IMR-90 (cell line): ENCODE measurements around the gene SYCN. TPM values are rescaled to one million over a fixed set of nuclear protein-coding genes. Genes with fewer than 3 reads are reported as not detected.

Source experiments
- ATAC-seq: fragments of 200-7000 bp; cut with Tn5 transposase; 2 replicates; pipeline ENCODE4 v1.9.1; 2020; ENCODE audit warnings: low read depth, mild to moderate bottlenecking, moderate library complexity
- BruUV-seq: library from RNA; stranded (reverse); fragments of 400-500 nt; replicated peaks from 2 replicates; lab custom pipeline; 2021; lab: Mats Ljungman, UMichigan
- CTCF ChIA-PET: fragments of 300-600 bp; formaldehyde crosslinking; extraction: SDS; loops from one replicate; lab custom pipeline; 2021; ENCODE audit warnings: antibody characterized with exemption; lab: Yijun Ruan, JAX
- POLR2A ChIA-PET: fragments of 300-600 bp; sonication (Branson Sonifier 250); formaldehyde crosslinking; loops from one replicate; lab custom pipeline; 2022; ENCODE audit warnings: antibody characterized with exemption; ENCODE audit not compliant: unreplicated experiment; lab: Charles Lee
- DNase-seq: peaks from one replicate; pipeline ENCODE4 v3.0.0; 2013
- H2AFZ ChIP-seq: replicated peaks from 2 replicates; pipeline ENCODE3; 2013; ENCODE audit warnings: low read length, mild to moderate bottlenecking; ENCODE audit not compliant: poor library complexity
- H2AK5ac ChIP-seq: 2 replicates; pipeline ENCODE4 v1.6.1; 2013; ENCODE audit warnings: low read depth, low read length, inconsistent platforms
- H2AK9ac ChIP-seq: replicated peaks from 2 replicates; pipeline ENCODE3; 2013; ENCODE audit warnings: mild to moderate bottlenecking, low read depth, low read length, moderate library complexity; ENCODE audit not compliant: poor library complexity
- H2BK120ac ChIP-seq: 2 replicates; pipeline ENCODE4 v1.6.1; 2013; ENCODE audit warnings: low read depth, low read length, inconsistent platforms
- H2BK15ac ChIP-seq: 3 replicates; pipeline ENCODE4 v1.6.1; 2013; ENCODE audit warnings: low read depth, low read length, inconsistent platforms
- H2BK20ac ChIP-seq: 2 replicates; pipeline ENCODE4 v1.6.1; 2013; ENCODE audit warnings: low read depth, mild to moderate bottlenecking, inconsistent platforms, low read length, moderate library complexity
- H2BK5ac ChIP-seq: 2 replicates; pipeline ENCODE4 v1.6.1; 2013; ENCODE audit warnings: mild to moderate bottlenecking, low read depth, low read length, inconsistent platforms; ENCODE audit not compliant: poor library complexity, severe bottlenecking
- H3K14ac ChIP-seq: replicated peaks from 2 replicates; pipeline ENCODE4 v1.6.1; 2013; ENCODE audit warnings: low read depth, low read length, inconsistent platforms
- H3K18ac ChIP-seq: 2 replicates; pipeline ENCODE4 v1.6.1; 2013; ENCODE audit warnings: low read depth, low read length, control low read depth
- H3K23ac ChIP-seq: 2 replicates; pipeline ENCODE4 v1.6.1; 2013; ENCODE audit warnings: low read depth, low read length, inconsistent platforms
- H3K27ac ChIP-seq: 2 replicates; pipeline ENCODE4 v1.5.1; 2013; ENCODE audit warnings: mild to moderate bottlenecking, control low read depth, low read length; ENCODE audit not compliant: insufficient read depth
- H3K27me3 ChIP-seq: 2 replicates; pipeline ENCODE4 v1.6.1; 2013; ENCODE audit warnings: low read length; ENCODE audit not compliant: control insufficient read depth, insufficient read depth
- H3K36me3 ChIP-seq: 2 replicates; pipeline ENCODE4 v1.6.1; 2013; ENCODE audit warnings: low read length, mixed read lengths; ENCODE audit not compliant: control insufficient read depth, insufficient read depth
- H3K4ac ChIP-seq: 2 replicates; pipeline ENCODE4 v1.6.1; 2013; ENCODE audit warnings: low read depth, low read length, inconsistent platforms
- H3K4me1 ChIP-seq: 2 replicates; pipeline ENCODE4 v1.6.1; 2013; ENCODE audit warnings: low read length, mixed read lengths; ENCODE audit not compliant: control insufficient read depth, insufficient read depth
- H3K4me2 ChIP-seq: 2 replicates; pipeline ENCODE4 v1.6.1; 2013; ENCODE audit warnings: low read depth, mild to moderate bottlenecking, control low read depth, low read length, moderate library complexity
- H3K4me3 ChIP-seq: 2 replicates; pipeline ENCODE4 v1.5.1; 2013; ENCODE audit warnings: low read depth, mild to moderate bottlenecking, control low read depth, low read length, moderate library complexity; ENCODE audit not compliant: insufficient read depth
- H3K56ac ChIP-seq: 2 replicates; pipeline ENCODE4 v1.6.1; 2013; ENCODE audit warnings: low read length, inconsistent platforms; ENCODE audit not compliant: insufficient read depth; ENCODE audit errors: extremely low read depth
- H3K79me1 ChIP-seq, 2 experiments: 2 replicates each; pipeline ENCODE4 v1.6.1; 2013; ENCODE audit warnings: low read length in 2 of 2, inconsistent platforms in 1 of 2, low read depth in 1 of 2
- H3K9ac ChIP-seq: 2 replicates; pipeline ENCODE4 v1.6.1; 2013; ENCODE audit warnings: low read depth, low read length, control low read depth
- H3K9me1 ChIP-seq: 2 replicates; pipeline ENCODE4 v1.6.1; 2013; ENCODE audit warnings: low read length, inconsistent platforms; ENCODE audit not compliant: insufficient read depth
- H3K9me3 ChIP-seq: 2 replicates; pipeline ENCODE4 v1.6.1; 2013; ENCODE audit warnings: low read length; ENCODE audit not compliant: control insufficient read depth, insufficient read depth
- H4K20me1 ChIP-seq: 2 replicates; pipeline ENCODE4 v1.6.1; 2013; ENCODE audit warnings: low read length, inconsistent platforms; ENCODE audit not compliant: insufficient read depth
- H4K5ac ChIP-seq: 2 replicates; pipeline ENCODE4 v1.6.1; 2013; ENCODE audit warnings: mild to moderate bottlenecking, low read depth, low read length, control low read depth
- H4K8ac ChIP-seq, 2 experiments: 2 replicates each; pipeline ENCODE4 v1.6.1; 2013; ENCODE audit warnings: low read depth in 2 of 2, low read length in 2 of 2, control low read depth in 1 of 2, inconsistent platforms in 1 of 2
- H4K91ac ChIP-seq: 2 replicates; pipeline ENCODE4 v1.6.1; 2013; ENCODE audit warnings: low read depth, low read length, inconsistent platforms; ENCODE audit not compliant: insufficient read depth
- BHLHE40 ChIP-seq: fragments of 150-350 bp; IDR thresholded peaks from 2 replicates; pipeline ENCODE4 v1.6.1; 2016; ENCODE audit warnings: mild to moderate bottlenecking, low read depth, low read length
- CEBPB ChIP-seq: IDR thresholded peaks from 2 replicates; pipeline ENCODE4 v1.6.1; 2012; ENCODE audit warnings: low read depth, low read length, improper control_type of control experiment
- CHD1 ChIP-seq: IDR thresholded peaks from 2 replicates; pipeline ENCODE4 v1.6.1; 2012; ENCODE audit warnings: low read depth, low read length, improper control_type of control experiment
- FOS ChIP-seq: fragments of 150-350 bp; IDR thresholded peaks from 2 replicates; pipeline ENCODE4 v1.6.1; 2016; ENCODE audit warnings: low read depth, low read length
- MAFK ChIP-seq: IDR thresholded peaks from 2 replicates; pipeline ENCODE4 v1.6.1; 2012; ENCODE audit warnings: low read depth, low read length, improper control_type of control experiment
- MAZ ChIP-seq: IDR thresholded peaks from 2 replicates; pipeline ENCODE4 v1.6.1; 2012; ENCODE audit warnings: low read depth, mild to moderate bottlenecking, low read length, improper control_type of control experiment, moderate library complexity, borderline replicate concordance
- MXI1 ChIP-seq: IDR thresholded peaks from 2 replicates; pipeline ENCODE4 v1.6.1; 2012; ENCODE audit warnings: low read depth, mild to moderate bottlenecking, low read length, moderate library complexity, borderline replicate concordance
- NFE2L2 ChIP-seq: fragments of 150-350 bp; IDR thresholded peaks from 2 replicates; pipeline ENCODE4 v1.6.1; 2016; ENCODE audit warnings: low read depth, mild to moderate bottlenecking, low read length
- POLR2A ChIP-seq: IDR thresholded peaks from 2 replicates; pipeline ENCODE4 v1.6.1; 2012; ENCODE audit warnings: mild to moderate bottlenecking, low read depth, low read length
- RAD21 ChIP-seq: IDR thresholded peaks from 2 replicates; pipeline ENCODE4 v1.6.1; 2012; ENCODE audit warnings: low read length, improper control_type of control experiment
- RCOR1 ChIP-seq: IDR thresholded peaks from 2 replicates; pipeline ENCODE4 v1.6.1; 2012; ENCODE audit warnings: mild to moderate bottlenecking, low read length, improper control_type of control experiment; ENCODE audit not compliant: insufficient replicate concordance
- RFX5 ChIP-seq: IDR thresholded peaks from 2 replicates; pipeline ENCODE4 v1.8.0; 2012; ENCODE audit warnings: low read depth, mild to moderate bottlenecking, low read length, moderate library complexity
- SMC3 ChIP-seq: fragments of 150-350 bp; IDR thresholded peaks from 2 replicates; pipeline ENCODE4 v1.6.1; 2016; ENCODE audit warnings: low read depth, mild to moderate bottlenecking, antibody characterized with exemption, low read length, moderate library complexity
- WGBS, 2 experiments: methylation state at CpG; one replicate each; pipeline versions ENCODE4 v1.1.5 to v1.1.7; 2013; ENCODE audit warnings: missing lambda C conversion rate in 2 of 2; ENCODE audit not compliant: insufficient read length in 1 of 2; ENCODE audit errors: extremely low coverage in 2 of 2; 5-methylcytosine and 5-hydroxymethylcytosine counted together
- dilution Hi-C: fragments of 300-500 bp; cut with HindIII; formaldehyde crosslinking; loops from one replicate; pipeline ENCODE4 v1.14.3; 2018; ENCODE audit warnings: low sequenced_read_pairs; ENCODE audit not compliant: unreplicated experiment
- in situ Hi-C: fragments of 300-500 bp; cut with MboI; formaldehyde crosslinking; loops from 3 replicates; pipeline ENCODE4 v1.14.3; 2019; ENCODE audit warnings: low sequenced_read_pairs, inconsistent platforms, mixed read lengths
- intact Hi-C: fragments of 100-400 bp; cut with micrococcal nuclease; formaldehyde crosslinking; loops from 2 replicates; pipeline ENCODE4 v1.10.0; 2022
- polyA plus RNA-seq, 3 experiments: library from polyadenylated mRNA; depleted of rRNA; stranded (reverse); fragments of >200 nt; gene quantifications; 2 replicates each; pipeline ENCODE4 v1.2.3, GENCODE V29; 2012; ENCODE audit warnings: low replicate concordance in 1 of 3
- total RNA-seq: library from RNA; depleted of rRNA; stranded (reverse); fragments of >200 nt; gene quantifications from 2 replicates; pipeline ENCODE4 v1.2.3, GENCODE V29; 2012
- TF ChIP-seq, protein P1 (sequence below): conservative IDR thresholded peaks from 2 replicates; pipeline ENCODE4 v1.5.1; 2012; ENCODE audit warnings: mild to moderate bottlenecking, low read depth, low read length, improper control_type of control experiment
- TF ChIP-seq, protein P2 (sequence below): fragments of 150-350 bp; IDR thresholded peaks from 2 replicates; pipeline ENCODE4 v1.6.1; 2017; ENCODE audit warnings: mild to moderate bottlenecking, antibody characterized with exemption, low read length, low read depth
- TF ChIP-seq, protein P3 (sequence below): fragments of 150-350 bp; IDR thresholded peaks from 2 replicates; pipeline ENCODE4 v1.6.1; 2016; ENCODE audit warnings: low read depth, mild to moderate bottlenecking, low read length, moderate library complexity, borderline replicate concordance

Gene SYCN
- total and polyA plus RNA-seq, 2 of the 4 experiments (the other 2 are of a cell fraction), result not detected

DNA sequence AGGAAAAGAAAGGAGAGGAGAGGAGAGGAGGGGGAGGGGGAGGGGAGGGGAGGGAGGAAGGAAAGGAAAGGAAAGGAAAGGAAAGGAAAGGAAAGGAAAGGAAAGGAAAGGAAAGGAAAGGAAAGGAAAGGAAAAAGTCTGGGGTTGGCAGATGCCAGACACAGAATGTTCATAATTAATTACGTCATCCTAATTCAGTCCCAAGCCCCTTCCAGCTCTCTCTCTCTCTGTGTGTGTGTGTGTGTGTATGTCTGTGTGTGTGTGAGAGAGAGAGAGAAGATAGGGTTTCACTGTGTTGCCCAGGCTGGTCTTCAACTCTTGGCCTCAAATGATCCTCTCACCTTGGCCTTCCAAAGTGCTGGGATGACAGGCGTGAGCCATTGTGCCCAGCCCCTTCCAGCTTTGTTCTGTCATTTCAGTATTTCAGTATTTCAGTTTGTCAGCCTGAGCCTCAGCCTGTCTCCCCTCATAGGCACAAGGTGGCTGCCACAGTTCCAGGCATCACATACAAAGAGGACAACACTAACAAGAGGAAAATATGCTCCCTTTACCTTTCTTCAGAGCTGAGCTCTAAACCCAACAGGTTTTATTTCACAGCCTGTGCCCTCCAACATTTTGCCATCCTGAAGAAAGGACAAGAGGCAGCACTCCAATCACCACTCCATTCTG, 26.2 kb upstream of the SYCN start:
- CTCF ChIA-PET, result no interaction called here
- H3K4me2 ChIP-seq, result no peak overlapping the region
- no peak overlapping the region for H2AFZ ChIP-seq

More for the DNA sequence above, 26.2 kb upstream of the SYCN start:
- Histone ChIP-seq H3K9me3 (no peaks in the 10 kb centered on the region), H3K79me1 (no peaks in the 10 kb centered on the region), H4K91ac (no peak overlapping the region), H3K23ac (no peak overlapping the region), H2BK15ac (no peak overlapping the region), H3K4me3 (no peak overlapping the region), H3K9me1 (no peaks in the 10 kb centered on the region), H3K27me3 (peaks cover 7% of the 10 kb centered on the region; the same call in 1 of the 2 replicates), H2BK5ac (no peak overlapping the region), H3K56ac (no peak overlapping the region), H2BK120ac (no peak overlapping the region), H4K8ac (no peak overlapping the region), H3K4me1 (no peaks in the 10 kb centered on the region), H3K9ac (no peak overlapping the region), H3K27ac (no peak overlapping the region), H3K14ac (no peak overlapping the region), H2AK9ac (no peak overlapping the region), H2AK5ac (no peak overlapping the region), H3K18ac (no peak overlapping the region), H3K4ac (no peak overlapping the region), H4K5ac (no peak overlapping the region), H2BK20ac (no peak overlapping the region), H4K20me1 (no peaks in the 10 kb centered on the region), H3K36me3 (no peaks in the 10 kb centered on the region)
- no peak for TF ChIP-seq MAZ
- TF ChIP-seq, protein P1, sequence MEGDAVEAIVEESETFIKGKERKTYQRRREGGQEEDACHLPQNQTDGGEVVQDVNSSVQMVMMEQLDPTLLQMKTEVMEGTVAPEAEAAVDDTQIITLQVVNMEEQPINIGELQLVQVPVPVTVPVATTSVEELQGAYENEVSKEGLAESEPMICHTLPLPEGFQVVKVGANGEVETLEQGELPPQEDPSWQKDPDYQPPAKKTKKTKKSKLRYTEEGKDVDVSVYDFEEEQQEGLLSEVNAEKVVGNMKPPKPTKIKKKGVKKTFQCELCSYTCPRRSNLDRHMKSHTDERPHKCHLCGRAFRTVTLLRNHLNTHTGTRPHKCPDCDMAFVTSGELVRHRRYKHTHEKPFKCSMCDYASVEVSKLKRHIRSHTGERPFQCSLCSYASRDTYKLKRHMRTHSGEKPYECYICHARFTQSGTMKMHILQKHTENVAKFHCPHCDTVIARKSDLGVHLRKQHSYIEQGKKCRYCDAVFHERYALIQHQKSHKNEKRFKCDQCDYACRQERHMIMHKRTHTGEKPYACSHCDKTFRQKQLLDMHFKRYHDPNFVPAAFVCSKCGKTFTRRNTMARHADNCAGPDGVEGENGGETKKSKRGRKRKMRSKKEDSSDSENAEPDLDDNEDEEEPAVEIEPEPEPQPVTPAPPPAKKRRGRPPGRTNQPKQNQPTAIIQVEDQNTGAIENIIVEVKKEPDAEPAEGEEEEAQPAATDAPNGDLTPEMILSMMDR, result no peak
- TF ChIP-seq RAD21, result no peak
- TF ChIP-seq, protein P2, sequence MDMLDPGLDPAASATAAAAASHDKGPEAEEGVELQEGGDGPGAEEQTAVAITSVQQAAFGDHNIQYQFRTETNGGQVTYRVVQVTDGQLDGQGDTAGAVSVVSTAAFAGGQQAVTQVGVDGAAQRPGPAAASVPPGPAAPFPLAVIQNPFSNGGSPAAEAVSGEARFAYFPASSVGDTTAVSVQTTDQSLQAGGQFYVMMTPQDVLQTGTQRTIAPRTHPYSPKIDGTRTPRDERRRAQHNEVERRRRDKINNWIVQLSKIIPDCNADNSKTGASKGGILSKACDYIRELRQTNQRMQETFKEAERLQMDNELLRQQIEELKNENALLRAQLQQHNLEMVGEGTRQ, result no peak
- TF ChIP-seq NFE2L2, result no peak
- no peak for TF ChIP-seq FOS
- TF ChIP-seq RCOR1, result no peak
- TF ChIP-seq CEBPB, result no peak
- no peak for TF ChIP-seq SMC3
- no peak for TF ChIP-seq BHLHE40
- TF ChIP-seq, protein P3, sequence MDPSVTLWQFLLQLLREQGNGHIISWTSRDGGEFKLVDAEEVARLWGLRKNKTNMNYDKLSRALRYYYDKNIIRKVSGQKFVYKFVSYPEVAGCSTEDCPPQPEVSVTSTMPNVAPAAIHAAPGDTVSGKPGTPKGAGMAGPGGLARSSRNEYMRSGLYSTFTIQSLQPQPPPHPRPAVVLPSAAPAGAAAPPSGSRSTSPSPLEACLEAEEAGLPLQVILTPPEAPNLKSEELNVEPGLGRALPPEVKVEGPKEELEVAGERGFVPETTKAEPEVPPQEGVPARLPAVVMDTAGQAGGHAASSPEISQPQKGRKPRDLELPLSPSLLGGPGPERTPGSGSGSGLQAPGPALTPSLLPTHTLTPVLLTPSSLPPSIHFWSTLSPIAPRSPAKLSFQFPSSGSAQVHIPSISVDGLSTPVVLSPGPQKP, result no peak
- TF ChIP-seq MXI1, result no peak
- no peak for TF ChIP-seq MAFK
- no peak for TF ChIP-seq CHD1
- no peak for TF ChIP-seq RFX5
- no peak for TF ChIP-seq POLR2A
- WGBS, 2 experiments, result 60% methylated on average over 1 of the region's 2 CpGs; no CpG with 5 or more reads in 1 of the 2 experiments
- POLR2A ChIA-PET, result no interaction called here
- BruUV-seq, result no TSS peak
- intact Hi-C loops, result no loop called here
- ATAC-seq (no peak), DNase-seq (no peak)
- in situ Hi-C loops, result no loop called here
- dilution Hi-C loops, result no loop called here
